Transverse colon (tissue), 4 donors: ENCODE data around the gene GALNT5.

ENCODE experiments used
- POLR2A ChIP-seq: fragments of 450-650 bp; IDR thresholded peaks from one replicate; pipeline ENCODE4 v1.6.1; 2016; ENCODE audit warnings: antibody characterized with exemption, mild to moderate bottlenecking, moderate library complexity
- POLR2AphosphoS5 ChIP-seq, 3 donors: sonication (generic); formaldehyde crosslinking; IDR thresholded peaks; one replicate each; pipeline ENCODE4 v1.6.1; 2016; ENCODE audit warnings: antibody characterized with exemption in 3 of 3
- TF ChIP-seq, protein P1 (sequence below), 5 experiments: fragments of 200-600 bp in 3 of 5; fragments of 450-650 bp in 2 of 5; sonication (generic) in 3 of 5; IDR thresholded peaks; 1 replicate in 2 of 5; 2 replicates in 3 of 5; pipeline ENCODE4 v1.5.1; 2016 to 2017; ENCODE audit warnings: antibody characterized with exemption in 5 of 5, inconsistent platforms in 3 of 5, mild to moderate bottlenecking in 2 of 5, moderate library complexity in 1 of 5

DNA sequence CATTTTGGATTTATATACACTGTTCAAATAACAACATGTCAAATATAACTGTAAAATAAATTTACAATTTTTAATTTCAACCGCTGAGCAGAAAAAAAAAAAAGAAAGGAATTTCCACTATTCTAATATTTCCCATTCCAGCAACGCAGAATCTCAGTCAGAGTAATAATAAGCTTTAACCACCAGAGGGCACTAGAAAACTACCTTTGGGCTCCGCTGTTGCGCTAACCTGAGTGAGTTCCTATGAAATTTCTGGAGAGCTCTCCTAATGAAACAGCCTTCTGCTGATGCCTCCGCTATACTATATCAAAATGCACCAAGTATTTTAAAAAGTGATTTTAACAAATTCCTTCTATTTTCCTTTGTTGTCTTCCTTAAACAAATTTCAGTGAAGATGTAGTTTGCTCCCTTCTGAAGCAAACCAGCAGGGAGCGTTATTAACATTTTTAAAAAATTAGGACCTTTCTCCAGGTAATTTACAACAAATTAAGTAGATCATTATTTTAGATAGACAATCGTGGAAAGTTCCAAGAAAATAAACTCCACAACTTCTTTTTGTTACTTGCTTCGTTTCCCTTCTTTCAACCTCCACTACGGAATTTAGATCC, 45.1 kb downstream of the GALNT5 start:
- TF ChIP-seq, protein P1, sequence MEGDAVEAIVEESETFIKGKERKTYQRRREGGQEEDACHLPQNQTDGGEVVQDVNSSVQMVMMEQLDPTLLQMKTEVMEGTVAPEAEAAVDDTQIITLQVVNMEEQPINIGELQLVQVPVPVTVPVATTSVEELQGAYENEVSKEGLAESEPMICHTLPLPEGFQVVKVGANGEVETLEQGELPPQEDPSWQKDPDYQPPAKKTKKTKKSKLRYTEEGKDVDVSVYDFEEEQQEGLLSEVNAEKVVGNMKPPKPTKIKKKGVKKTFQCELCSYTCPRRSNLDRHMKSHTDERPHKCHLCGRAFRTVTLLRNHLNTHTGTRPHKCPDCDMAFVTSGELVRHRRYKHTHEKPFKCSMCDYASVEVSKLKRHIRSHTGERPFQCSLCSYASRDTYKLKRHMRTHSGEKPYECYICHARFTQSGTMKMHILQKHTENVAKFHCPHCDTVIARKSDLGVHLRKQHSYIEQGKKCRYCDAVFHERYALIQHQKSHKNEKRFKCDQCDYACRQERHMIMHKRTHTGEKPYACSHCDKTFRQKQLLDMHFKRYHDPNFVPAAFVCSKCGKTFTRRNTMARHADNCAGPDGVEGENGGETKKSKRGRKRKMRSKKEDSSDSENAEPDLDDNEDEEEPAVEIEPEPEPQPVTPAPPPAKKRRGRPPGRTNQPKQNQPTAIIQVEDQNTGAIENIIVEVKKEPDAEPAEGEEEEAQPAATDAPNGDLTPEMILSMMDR (IDR thresholded peaks at IDR 0.05): peak; percentile 67 to 79 (median 74)
- TF ChIP-seq POLR2A (no peak), POLR2AphosphoS5 (IDR thresholded peaks at IDR 0.05) (no peak)
